Fibroblast of mammary gland (primary cell): ENCODE measurements around the gene TANC1.

Source experiments
- DNase-seq: peaks from one replicate; pipeline ENCODE4 v3.0.0-alpha.2; 2010; ENCODE audit warnings: low read depth
- H3K4me3 ChIP-seq: 2 replicates; pipeline ENCODE4 v1.5.1; 2011; ENCODE audit warnings: low read depth, mild to moderate bottlenecking, low read length, moderate library complexity; ENCODE audit not compliant: control insufficient read depth
- TF ChIP-seq, protein P1 (sequence below): conservative IDR thresholded peaks from 2 replicates; pipeline ENCODE4 v1.5.1; 2011; ENCODE audit warnings: low read depth, low read length, inconsistent platforms; ENCODE audit not compliant: control insufficient read depth, insufficient read depth

Gene TANC1

DNA sequence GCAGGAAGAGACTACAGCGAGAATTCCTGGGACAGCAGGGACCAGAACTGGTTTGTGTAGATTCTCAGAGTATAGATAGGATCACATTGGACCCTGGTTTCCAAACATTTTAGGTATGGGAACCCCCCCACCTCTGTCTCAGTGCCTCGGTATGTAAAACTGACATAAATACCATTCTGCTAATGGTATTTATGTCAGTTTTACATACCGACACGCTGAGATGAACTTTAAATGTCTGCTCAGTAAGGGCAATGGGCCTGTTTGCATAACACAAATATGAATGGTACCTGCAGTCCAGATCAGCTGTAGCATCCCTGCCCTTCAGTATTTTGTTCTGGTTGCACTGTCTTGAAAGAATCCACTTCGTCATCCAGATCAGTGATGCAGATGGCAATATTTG is 244.9 kb downstream of the TANC1 start:
- H3K4me3 ChIP-seq: no peak overlapping the region
- TF ChIP-seq, protein P1, sequence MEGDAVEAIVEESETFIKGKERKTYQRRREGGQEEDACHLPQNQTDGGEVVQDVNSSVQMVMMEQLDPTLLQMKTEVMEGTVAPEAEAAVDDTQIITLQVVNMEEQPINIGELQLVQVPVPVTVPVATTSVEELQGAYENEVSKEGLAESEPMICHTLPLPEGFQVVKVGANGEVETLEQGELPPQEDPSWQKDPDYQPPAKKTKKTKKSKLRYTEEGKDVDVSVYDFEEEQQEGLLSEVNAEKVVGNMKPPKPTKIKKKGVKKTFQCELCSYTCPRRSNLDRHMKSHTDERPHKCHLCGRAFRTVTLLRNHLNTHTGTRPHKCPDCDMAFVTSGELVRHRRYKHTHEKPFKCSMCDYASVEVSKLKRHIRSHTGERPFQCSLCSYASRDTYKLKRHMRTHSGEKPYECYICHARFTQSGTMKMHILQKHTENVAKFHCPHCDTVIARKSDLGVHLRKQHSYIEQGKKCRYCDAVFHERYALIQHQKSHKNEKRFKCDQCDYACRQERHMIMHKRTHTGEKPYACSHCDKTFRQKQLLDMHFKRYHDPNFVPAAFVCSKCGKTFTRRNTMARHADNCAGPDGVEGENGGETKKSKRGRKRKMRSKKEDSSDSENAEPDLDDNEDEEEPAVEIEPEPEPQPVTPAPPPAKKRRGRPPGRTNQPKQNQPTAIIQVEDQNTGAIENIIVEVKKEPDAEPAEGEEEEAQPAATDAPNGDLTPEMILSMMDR: no peak
- DNase-seq: no peak

DNA sequence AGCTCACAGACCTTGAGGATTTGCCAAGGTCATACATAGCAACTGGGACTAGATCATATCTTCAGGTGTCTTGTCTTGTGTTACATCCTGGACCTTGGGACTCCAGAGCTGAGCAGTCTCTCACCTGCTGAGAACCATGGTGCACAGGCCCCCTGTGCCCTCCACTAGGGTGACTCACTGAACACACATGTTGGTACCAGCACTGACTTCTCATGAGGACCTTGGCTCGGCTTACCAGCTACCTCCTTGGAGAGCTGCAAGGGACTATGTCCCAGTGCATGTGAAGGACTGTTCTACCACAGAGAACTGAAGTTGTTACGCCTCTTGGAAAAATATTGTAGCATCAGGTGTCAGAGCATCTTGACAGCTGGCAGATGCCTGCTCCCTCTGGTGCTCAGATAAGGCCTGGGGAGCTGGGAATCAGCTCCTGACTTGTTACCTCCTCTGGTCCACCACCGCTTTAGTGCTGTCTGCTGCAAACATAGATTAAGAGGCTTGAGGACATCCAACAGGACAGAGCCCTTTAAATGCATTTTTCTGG is 246.0 kb downstream of the TANC1 start:
- no peak for DNase-seq

DNA sequence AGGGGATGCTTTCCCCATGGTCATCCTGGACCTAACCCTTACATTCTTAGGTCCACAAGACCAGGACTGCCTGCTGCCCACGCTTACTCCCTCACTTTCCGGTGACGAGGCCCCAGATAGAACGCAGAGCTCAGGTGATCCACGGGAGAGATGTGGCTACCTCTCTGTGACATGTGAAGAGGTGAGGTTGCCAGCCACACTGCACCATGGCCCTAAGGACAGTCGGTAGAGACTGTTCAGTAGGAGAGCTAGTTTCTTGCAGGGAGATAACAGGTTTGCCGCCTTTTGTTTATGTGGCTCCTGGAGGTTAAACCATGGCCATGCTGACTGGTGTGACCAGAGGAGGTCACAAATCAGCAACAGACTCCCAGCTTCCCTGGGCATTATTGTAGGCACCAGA is 246.7 kb downstream of the TANC1 start:
- H3K4me3 ChIP-seq: no peak overlapping the region
- DNase-seq: no peak
- TF ChIP-seq, protein P1: no peak

More for the DNA sequence above, 246.0 kb downstream of the TANC1 start:
- TF ChIP-seq, protein P1: no peak
- H3K4me3 ChIP-seq: no peak overlapping the region

DNA sequence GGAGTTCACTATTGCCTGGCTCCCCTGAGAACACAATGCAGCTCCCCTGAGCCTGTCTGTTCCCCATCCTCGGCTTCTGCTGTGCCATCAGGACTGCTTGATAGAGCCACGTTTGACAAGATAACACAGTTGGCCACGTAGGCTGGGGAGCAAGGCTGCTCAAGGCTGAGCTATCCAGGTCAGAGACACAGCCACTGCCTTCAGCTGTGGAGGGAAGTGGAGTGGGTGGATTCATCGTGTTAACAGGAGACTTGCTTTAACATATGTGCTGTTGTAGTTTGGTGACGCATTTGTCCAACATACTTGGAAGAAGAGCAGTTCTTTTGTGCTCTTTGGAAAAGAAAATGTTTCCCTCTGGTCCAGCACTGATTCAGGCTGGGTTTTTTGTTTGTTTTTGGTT is 249.2 kb downstream of the TANC1 start:
- H3K4me3 ChIP-seq: no peak overlapping the region
- DNase-seq: peak; percentile 31
- TF ChIP-seq, protein P1: no peak

DNA sequence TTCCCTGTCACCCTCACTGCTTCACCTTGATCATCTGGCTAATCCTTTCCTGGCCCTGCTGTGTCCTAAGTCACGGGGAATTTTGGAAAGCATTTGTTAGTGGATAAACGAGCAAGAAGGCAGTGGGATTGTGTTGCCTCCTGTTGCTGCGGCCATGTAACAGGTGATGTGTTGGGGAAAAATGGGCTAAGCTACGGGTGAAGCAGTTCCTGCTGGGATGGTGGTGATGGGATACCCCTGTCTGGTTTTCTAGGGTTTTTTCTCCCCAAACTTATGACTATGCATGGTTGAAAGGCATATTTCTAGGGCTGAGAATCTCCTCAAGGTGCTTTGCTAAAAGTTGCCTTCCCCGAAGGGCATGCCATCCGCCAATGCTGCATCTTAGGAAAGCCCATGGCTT is 249.9 kb downstream of the TANC1 start:
- DNase-seq: no peak

DNA sequence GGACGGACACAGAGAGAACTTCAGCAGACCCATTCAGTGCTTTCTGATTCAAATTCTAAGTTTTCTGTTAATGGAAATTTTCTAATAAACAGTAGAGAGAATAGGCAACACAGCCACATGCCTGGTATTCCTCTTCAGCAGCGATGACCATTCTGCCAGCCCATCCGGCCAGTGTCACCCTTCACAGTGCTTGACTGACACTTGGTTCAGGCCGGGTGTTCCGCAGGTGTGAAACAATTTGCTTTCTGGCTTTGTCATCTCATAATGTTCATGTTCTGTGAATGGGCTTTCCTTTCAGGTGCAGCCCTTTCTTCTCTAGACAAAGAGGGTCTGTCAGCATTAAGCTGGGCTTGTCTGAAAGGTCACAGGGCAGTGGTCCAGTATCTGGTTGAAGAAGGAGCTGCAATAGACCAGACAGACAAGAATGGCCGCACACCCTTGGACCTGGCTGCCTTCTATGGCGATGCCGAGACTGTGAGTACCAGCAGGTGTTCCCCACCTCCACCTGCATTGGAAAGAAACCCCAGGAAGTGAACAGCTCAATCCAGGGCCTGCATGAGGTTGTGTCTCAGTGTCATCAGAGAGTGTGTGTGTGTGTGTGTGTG is 251.1 kb downstream of the TANC1 start:
- TF ChIP-seq, protein P1: no peak
- no peak for DNase-seq
- no peak overlapping the region for H3K4me3 ChIP-seq

More for the DNA sequence above, 249.9 kb downstream of the TANC1 start:
- H3K4me3 ChIP-seq: no peak overlapping the region
- TF ChIP-seq, protein P1: no peak
